Renal pelvis (tissue), 4 donors: Measurements from ENCODE around the gene PACS1. TPM values are rescaled to one million over a fixed set of nuclear protein-coding genes. Genes with fewer than 3 reads are reported as not detected.
A peak's percentile ranks its signal among the peaks of the same experiment; 100 is the strongest.
"Not testable (repeated sequence)": the region's sequence is repeated elsewhere in the genome, so short reads cannot be mapped to it uniquely, and the experiment has no call there.

ENCODE experiments used
- DNase-seq: peaks from one replicate; pipeline ENCODE4 v3.0.0-alpha.2; 2013
- polyA plus RNA-seq, 3 donors: library from polyadenylated mRNA; unstranded; fragments of 120-200 nt; gene quantifications; one replicate each; pipeline ENCODE4 v1.2.1, GENCODE V29; 2013; ENCODE audit not compliant: insufficient read length in 3 of 3

The PACS1 gene
- polyA plus RNA-seq, 3 donors = 46.0 to 53.7 (median 49.2) TPM

DNA sequence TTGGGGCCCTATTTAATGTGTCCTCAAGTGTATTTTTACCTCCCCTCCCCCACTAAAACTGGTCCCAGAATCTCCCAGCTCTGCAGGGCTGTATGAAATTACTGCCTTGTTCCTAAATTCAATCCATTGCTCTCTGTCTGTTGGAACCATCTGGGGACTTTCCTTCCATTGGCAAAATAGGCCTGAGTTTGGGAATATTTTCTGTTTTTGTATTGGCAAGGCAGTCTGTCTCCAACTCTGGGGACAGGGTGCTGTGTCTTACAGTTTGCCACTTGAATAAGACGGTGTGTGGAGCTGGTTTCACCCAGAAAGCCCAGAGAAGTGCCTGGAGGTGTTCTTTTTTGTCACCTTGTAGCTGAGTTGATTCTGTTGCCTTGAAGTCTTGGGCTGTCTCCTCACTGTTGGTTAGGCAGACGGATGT is 1.3 kb downstream of the PACS1 start:
- no peak for DNase-seq

GRCh38 chr11:66072081-66072480 is 2.0 kb downstream of the PACS1 start:
- DNase-seq = no peak

GRCh38 chr11:66072518-66072917 is 2.4 kb downstream of the PACS1 start:
- DNase-seq = no peak

GRCh38 chr11:66073669-66074068 is 3.6 kb downstream of the PACS1 start:
- DNase-seq = no peak

DNA sequence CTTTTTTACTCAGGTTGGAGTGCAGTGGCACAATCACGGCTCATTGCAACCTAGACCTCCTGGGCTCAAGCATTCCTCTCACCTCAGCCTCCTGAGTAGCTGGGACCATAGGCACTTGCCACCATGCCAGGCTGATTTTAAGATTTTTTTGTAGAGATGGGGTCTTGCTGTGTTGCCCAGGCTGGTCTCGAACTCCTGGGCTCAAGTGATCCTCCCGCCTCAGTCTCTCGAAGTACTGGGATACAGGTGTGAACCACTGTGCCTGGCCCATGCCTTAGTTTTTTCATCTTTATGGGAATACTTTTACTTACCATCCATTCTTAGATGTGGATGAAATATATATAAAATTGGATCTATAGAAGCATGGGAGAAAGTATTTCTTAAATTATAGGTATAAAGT is 5.2 kb downstream of the PACS1 start:
- no peak for DNase-seq

DNA sequence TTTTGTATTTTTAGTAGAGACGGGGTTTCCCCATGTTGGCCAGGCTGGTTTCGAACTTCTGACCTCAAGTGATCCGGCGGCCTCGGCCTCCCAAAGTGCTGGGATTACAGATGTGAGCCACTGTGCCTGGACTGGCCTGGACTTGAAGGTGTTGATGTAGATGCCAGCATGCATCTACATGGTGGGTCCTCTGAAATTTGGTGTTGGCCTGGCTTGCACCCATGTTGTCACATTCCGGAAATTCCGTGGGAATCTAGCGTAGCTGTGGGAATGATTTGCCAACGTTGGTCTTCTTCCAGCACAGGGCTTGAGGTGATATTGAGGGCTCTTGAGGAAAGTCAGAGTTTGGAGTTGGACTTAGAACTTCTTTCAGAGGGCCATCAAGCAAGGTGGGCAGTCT is 6.5 kb downstream of the PACS1 start:
- no peak for DNase-seq

GRCh38 chr11:66077927-66078326 is 7.9 kb downstream of the PACS1 start:
- DNase-seq = no peak

DNA sequence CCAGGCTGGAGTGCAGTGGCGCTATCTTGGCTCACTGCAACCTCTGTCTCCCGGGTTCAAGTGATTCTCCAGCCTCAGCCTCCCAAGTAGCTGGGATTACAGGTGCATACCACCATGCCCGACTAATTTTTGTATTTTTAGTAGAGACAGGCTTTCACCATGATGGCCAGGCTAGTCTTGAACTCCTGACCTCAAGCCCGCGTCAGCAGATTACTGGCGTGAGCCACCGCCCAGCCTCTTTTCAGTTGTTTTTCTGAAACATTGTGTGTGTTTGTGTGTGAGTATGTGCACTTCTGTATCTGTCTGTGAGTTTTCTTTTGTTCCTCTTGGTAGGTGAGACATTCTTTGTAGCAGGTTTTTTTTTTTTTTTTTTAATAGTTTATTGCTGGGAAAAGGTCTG is 8.9 kb downstream of the PACS1 start:
- not testable (repeated sequence) for DNase-seq

DNA sequence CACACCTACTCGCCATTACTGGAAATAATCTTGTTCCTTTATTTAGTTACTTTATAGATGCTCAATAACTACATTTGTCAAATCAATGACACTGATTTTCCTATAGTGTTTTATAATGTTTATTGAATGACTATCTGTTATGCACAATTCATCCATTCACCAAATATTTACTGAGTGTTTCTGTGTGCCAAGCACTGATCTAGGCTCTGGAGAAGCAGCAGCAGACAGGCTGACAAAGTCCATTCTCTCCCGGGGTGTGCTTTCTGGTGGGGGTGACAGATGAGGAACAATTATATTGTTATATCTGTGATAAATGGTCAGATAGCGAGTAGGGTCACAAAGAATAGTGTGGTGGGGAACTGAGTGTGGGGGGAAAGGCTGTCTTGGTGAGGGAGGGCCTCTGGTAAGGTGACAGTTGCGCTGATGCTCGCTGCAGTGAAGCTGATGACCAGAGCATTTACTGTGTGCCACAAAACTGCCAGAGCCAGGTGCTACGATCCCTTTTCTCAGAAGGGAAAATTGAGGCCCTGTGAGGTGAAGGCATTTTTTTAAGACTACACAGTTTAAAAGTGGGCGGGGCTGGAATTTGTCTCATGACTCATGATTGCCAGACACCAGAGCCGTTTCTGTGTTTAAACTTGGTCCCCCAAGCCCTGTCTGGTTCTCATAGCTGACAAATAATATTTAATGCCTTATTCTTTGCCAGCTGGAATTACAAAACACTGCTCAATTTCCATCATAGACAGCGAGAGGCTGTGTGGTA is 10.2 kb downstream of the PACS1 start:
- DNase-seq = no peak

GRCh38 chr11:66081505-66081904 is 11.4 kb downstream of the PACS1 start:
- no peak for DNase-seq

GRCh38 chr11:66082946-66083698 is 13.1 kb downstream of the PACS1 start:
- DNase-seq = no peak

DNA sequence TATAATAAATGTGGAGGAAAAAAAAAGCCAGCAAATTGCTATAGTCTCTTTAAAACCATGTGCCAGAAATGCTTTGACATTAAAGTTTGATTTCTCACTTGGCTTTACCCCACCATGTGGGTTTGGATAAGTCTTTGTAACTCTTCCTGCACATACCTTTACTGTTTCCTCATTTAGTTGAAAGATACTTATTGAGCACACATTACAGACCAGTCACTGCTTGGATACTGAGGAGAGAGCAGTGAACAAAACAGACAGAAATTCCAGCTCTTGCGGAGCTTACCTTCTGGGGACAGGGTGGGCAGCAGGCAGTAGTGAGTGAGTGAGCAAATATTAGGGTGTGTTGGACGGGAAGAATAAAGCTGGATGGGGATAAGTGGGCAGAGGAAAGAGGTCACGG is 13.7 kb downstream of the PACS1 start:
- DNase-seq = no peak

DNA sequence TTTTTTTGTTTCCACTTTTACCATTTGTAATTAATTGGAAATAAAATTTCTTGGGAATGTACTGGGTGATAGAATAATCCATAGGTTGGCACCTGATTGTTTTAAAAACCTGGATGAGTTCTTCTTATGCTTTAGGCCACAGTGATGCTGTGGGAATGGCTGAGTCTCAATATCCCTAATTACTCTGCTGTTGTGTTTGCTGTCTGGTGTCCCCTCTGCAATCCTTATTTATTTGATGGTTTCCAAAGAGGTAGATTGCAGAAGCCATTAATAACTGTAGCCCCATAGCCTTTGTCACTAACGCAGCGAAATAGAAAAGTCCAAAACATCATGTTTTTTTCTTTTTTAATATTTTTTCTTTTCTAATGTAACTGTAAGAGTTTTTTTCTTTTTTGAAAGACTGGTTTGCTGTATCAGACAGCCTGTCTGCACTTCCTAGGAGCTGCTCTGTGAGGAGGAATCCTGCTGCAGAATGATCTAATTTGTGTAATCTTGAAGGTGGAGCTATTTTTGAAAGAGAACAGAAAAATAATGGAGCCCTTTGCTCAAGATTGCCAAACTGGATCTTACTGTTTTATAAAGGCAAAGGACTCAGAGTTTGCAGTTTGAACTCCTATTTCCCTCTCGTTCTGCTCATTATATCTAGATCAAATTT is 14.9 kb downstream of the PACS1 start:
- DNase-seq = no peak

GRCh38 chr11:66087148-66087908 is 17.3 kb downstream of the PACS1 start:
- DNase-seq = no peak

- no peak for DNase-seq
Observed at GRCh38 chr11:66089067-66089466, 19.0 kb downstream of the PACS1 start.

- no peak for DNase-seq
Observed at GRCh38 chr11:66090288-66090687, 20.2 kb downstream of the PACS1 start.

GRCh38 chr11:66092125-66092524 is 22.1 kb downstream of the PACS1 start:
- not testable (repeated sequence) for DNase-seq

DNA sequence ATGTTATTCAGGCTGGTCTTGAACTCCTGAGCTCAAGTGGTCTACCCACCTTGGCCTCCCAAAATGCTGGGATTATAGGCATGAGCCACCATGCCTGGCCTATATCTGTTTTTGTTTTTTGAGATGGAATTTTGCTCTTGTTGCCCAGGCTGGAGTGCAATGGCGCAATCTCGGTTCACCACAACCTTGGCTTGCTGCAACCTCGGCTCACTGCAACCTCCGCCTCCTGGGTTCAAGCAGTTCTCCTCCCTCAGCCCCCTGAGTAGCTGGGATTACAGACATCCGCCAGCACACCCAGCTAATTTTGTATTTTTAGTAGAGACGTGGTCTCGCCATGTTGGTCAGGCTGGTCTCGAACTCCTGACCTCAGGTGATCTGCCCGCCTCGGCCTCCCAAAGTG is 29.7 kb downstream of the PACS1 start:
- not testable (repeated sequence) for DNase-seq

DNA sequence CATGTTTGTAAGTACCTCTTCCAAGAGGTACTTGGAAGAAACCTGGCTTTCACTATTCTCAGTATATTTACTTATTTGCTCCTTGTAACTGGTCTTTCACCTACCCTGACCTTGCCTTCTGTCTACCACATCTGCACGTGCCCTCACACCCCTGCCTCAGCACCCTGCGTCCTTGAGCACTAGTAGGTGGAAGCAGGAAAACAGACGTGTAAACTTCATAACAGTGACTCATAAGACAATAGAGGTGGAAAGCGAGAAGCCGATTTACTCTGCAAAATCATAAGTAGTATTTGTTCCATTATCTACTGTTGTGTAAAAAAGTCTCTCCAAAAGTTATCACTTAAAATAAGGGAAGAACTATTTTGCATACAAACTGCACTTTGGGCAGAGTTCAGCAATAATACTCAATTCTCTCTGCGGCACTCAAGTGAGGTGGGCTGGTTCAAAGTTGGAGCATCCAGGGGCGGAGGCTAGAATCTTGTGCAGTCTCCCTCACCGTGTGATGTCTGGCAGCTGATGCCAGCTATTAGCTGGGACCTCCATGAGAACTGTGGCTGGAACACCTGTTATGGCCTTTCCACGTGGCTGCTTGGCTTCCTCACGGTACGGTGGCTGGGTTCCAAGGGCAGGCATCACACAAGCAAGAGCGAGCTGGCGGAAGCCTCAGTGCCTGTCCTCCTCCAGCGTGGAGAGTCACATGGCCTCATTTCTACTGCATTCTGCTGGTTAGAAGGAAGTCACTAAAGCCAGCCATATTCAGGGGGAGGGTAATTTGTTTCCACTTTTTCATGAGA is 30.4 kb downstream of the PACS1 start:
- DNase-seq = peak; percentile 69

GRCh38 chr11:66101066-66101464 is 31.0 kb downstream of the PACS1 start:
- DNase-seq = no peak

DNA sequence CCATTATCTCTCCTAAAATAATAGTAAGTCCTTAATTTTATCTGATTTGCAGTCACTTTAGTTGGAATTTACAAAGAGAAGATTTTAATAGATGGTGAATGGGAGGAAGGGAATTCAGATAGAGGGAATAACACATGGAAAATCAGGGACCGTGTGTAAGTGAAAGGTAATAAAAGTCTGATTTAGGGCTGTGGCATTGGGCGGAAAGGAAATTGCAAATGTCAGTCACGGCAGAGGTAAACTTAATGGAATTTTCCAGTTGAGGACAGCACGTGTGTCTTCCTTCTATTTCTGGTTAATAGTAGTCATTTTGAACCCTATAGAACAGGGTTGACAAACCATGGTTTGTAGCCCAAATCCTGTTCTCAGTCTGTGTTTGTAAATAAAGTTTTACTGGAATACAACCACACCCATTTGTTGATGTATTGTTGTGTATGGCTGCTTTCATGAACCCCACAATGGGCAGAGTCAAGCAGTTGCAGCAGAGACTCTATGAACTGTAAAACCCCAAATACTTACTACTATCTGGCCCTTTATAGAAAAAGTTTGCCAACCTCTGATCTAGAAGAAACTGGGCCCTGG is 34.1 kb downstream of the PACS1 start:
- no peak for DNase-seq
